Measurements from ENCODE around the gene MTG2. TPM values are rescaled to one million over a fixed set of nuclear protein-coding genes. Genes with fewer than 3 reads are reported as not detected.

MTG2 gene
- total and polyA plus RNA-seq, 2 of the 8 experiments (the other 6 are each of a cell fraction or from before 2014, with no cell fraction given), result 14.4 to 22.8 TPM

DNA sequence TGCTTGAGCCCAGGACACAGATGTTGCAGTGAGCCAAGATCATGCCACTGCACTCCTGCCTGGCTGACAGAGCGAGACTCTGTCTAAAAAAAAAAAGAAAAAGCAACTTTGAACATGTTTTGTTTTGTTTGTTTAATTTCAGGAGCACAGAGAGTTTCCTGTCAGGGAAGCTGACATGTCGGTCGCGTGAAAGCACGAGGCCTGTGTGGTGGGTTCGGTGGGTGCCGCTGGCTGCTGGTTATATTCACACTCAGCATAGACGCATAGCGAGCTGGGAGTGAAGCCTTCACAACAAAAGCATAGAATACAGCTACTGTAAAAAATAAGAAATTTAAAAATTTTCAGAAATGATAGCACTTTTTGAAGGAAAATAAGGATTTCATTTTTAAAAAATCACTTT is 14.5 kb downstream of the MTG2 start:
- CTCF ChIA-PET (ENCODE audit: partially characterized antibody), result interaction anchor here (2.5 kb wide), 1 partner anchor 12 kb away, joined by 9 read pairs; no protein-coding TSS in a partner anchor
- peaks cover 0 to 23% (median 10%) of the 10 kb centered on the region in 4 experiments; a peak in 7 of 8 replicates for H3K36me3 ChIP-seq (ENCODE audit: control insufficient read depth in 2 of 4, insufficient read depth in 4 of 4, low read length in 3 of 4)
- H3K23me2 ChIP-seq (ENCODE audit: low read depth, low read length), result no peaks in the 10 kb centered on the region
- no peaks in the 10 kb centered on the region for H3K79me2 ChIP-seq (ENCODE audit: control insufficient read depth in 1 of 2, insufficient read depth in 2 of 2, low read length in 2 of 2)
- H3K4ac ChIP-seq (replicated peaks; ENCODE audit: insufficient read length, low read depth, low read length), result no peak overlapping the region
- H2BK5ac ChIP-seq (ENCODE audit: low read depth, low read length), result no peak overlapping the region
- H4K91ac ChIP-seq (replicated peaks; ENCODE audit: insufficient read length, low read length), result no peak overlapping the region
- H3K56ac ChIP-seq (replicated peaks; ENCODE audit: insufficient read length, low read depth, low read length), result no peak overlapping the region
- no peaks in the 10 kb centered on the region for H3K27me3 ChIP-seq (replicated peaks in 1 of 4; ENCODE audit: control insufficient read depth in 3 of 4, extremely low read depth in 1 of 4, insufficient read depth in 3 of 4, low read length in 3 of 4)
- H3K27ac ChIP-seq (ENCODE audit: low read depth, low read length), result no peak overlapping the region
- no peak overlapping the region for H3K23ac ChIP-seq (ENCODE audit: insufficient read length)
- no peak overlapping the region for H4K8ac ChIP-seq (ENCODE audit: extremely low read depth, insufficient read depth, low read length)
- H3K4me1 ChIP-seq (replicated peaks in 1 of 4; ENCODE audit: control insufficient read depth in 3 of 4, insufficient read depth in 4 of 4, low read length in 3 of 4), result no peaks in the 10 kb centered on the region
- no peak overlapping the region for H3K4me2 ChIP-seq (ENCODE audit: insufficient read depth in 1 of 2, low read depth in 2 of 2, low read length in 2 of 2)
- H3K9me3 ChIP-seq (ENCODE audit: insufficient read depth in 2 of 2, low read depth in 1 of 2, low read length in 1 of 2), result no peaks in the 10 kb centered on the region
- no peak overlapping the region for H3K4me3 ChIP-seq (ENCODE audit: extremely low read depth in 1 of 4, insufficient read depth in 2 of 4, low read depth in 3 of 4, low read length in 4 of 4)
- no peak overlapping the region for H4K5ac ChIP-seq (ENCODE audit: insufficient read length, low read depth, low read length)
- no peak for FAIRE-seq
- H3K18ac ChIP-seq (ENCODE audit: extremely low read depth, low read length), result no peak overlapping the region
- H2BK12ac ChIP-seq (ENCODE audit: low read depth, low read length), result no peak overlapping the region
- H2AFZ ChIP-seq (ENCODE audit: low read length), result no peak overlapping the region
- H2BK15ac ChIP-seq (ENCODE audit: low read length), result no peak overlapping the region
- H3K14ac ChIP-seq (ENCODE audit: insufficient read length), result no peak overlapping the region
- no peaks in the 10 kb centered on the region for H3K79me1 ChIP-seq (ENCODE audit: low read depth, low read length)
- H2BK20ac ChIP-seq (ENCODE audit: low read length), result no peak overlapping the region
- H3K9ac ChIP-seq (replicated peaks in 1 of 4; ENCODE audit: extremely low read depth in 1 of 4, low read depth in 3 of 4, low read length in 3 of 4), result no peak overlapping the region
- peaks cover 0 to 2% of the 10 kb centered on the region in 2 experiments for H4K20me1 ChIP-seq (replicated peaks in 1 of 2; ENCODE audit: control insufficient read depth in 1 of 2, insufficient read depth in 2 of 2, low read length in 2 of 2)
- POLR2A ChIA-PET (ENCODE audit: partially characterized antibody), result interaction anchor here (0.7 kb wide), 1 partner anchor 195 kb away, joined by 3 read pairs; no protein-coding TSS in a partner anchor
- no peak overlapping the region for H2AK5ac ChIP-seq (ENCODE audit: low read depth, low read length)
- 89% methylated on average over 9 of the region's 9 CpGs; no CpG with 5 or more reads in 1 of the 2 experiments for WGBS, 2 experiments (ENCODE audit: extremely low coverage in 1 of 2, insufficient coverage in 1 of 2, insufficient read length in 1 of 2, insufficient replicate concordance in 2 of 2, low coverage in 1 of 2, low lambda C conversion rate in 2 of 2, missing lambda C conversion rate in 1 of 2)
- H2BK120ac ChIP-seq (replicated peaks; ENCODE audit: low read depth, low read length), result no peak overlapping the region
- DNase-seq (ENCODE audit: low read depth in 1 of 2, low spot score in 2 of 2), result no peak
- TF ChIP-seq CHD2 (IDR thresholded peaks at IDR 0.05; ENCODE audit: low read length) (no peak), PHF8 (conservative IDR thresholded peaks at IDR 0.05; ENCODE audit: low read depth, low read length) (no peak), EGR1 (IDR thresholded peaks at IDR 0.05; ENCODE audit: borderline replicate concordance, low read depth, low read length) (no peak)
